CD4-positive, alpha-beta memory T cell (primary cell): ENCODE results near the gene NGLY1. TPM values are rescaled to one million over a fixed set of nuclear protein-coding genes. Genes with fewer than 3 reads are reported as not detected.
A peak's percentile ranks its signal among the peaks of the same experiment; 100 is the strongest.

ENCODE experiments used
- CTCF ChIA-PET: fragments of 350-600 bp; sonication (Branson Sonifier 250); formaldehyde crosslinking; loops from one replicate; lab custom pipeline; 2021; ENCODE audit warnings: inconsistent platforms; ENCODE audit not compliant: partially characterized antibody; lab: Charles Lee
- POLR2A ChIA-PET: fragments of 350-600 bp; sonication (Branson Sonifier 250); formaldehyde crosslinking; loops from one replicate; lab custom pipeline; 2021; ENCODE audit not compliant: partially characterized antibody; lab: Charles Lee
- DNase-seq, 5 donors: peaks; one replicate each; pipeline versions ENCODE4 v3.0.0 to v3.0.0-alpha.2; 2020 to 2022; ENCODE audit warnings: mixed read lengths in 1 of 5
- H3K27ac ChIP-seq: one replicate; pipeline ENCODE4 v1.7.0; 2013; ENCODE audit warnings: low read depth, low read length
- H3K27me3 ChIP-seq: 2 replicates; pipeline ENCODE4 v1.7.0; 2013; ENCODE audit warnings: mild to moderate bottlenecking, low read length, moderate library complexity; ENCODE audit not compliant: insufficient read depth
- H3K36me3 ChIP-seq: 2 replicates; pipeline ENCODE4 v1.7.0; 2013; ENCODE audit warnings: mild to moderate bottlenecking, low read length, moderate library complexity; ENCODE audit not compliant: insufficient read depth
- H3K4me1 ChIP-seq: 2 replicates; pipeline ENCODE4 v1.7.0; 2013; ENCODE audit warnings: mild to moderate bottlenecking, low read length, moderate library complexity; ENCODE audit not compliant: insufficient read depth
- H3K4me3 ChIP-seq, 2 donors: one replicate each; pipeline ENCODE4 v1.7.0; 2013; ENCODE audit warnings: low read length in 2 of 2, mild to moderate bottlenecking in 1 of 2
- H3K9me3 ChIP-seq, 2 donors: one replicate each; pipeline ENCODE4 v1.7.0; 2013; ENCODE audit warnings: low read length in 2 of 2, control low read depth in 1 of 2; ENCODE audit not compliant: control insufficient read depth in 1 of 2
- H3K27ac Mint-ChIP-seq, 7 donors: one replicate each; pipeline ENCODE4 v1.8.0; 2020 to 2021; ENCODE audit warnings: mixed read lengths in 7 of 7, mild to moderate bottlenecking in 6 of 7, inconsistent platforms in 3 of 7, moderate library complexity in 3 of 7
- H3K27me3 Mint-ChIP-seq, 2 donors: one replicate each; pipeline ENCODE4 v1.8.0; 2020 to 2021; ENCODE audit warnings: mixed read lengths in 2 of 2
- H3K36me3 Mint-ChIP-seq, 2 donors: one replicate each; pipeline ENCODE4 v1.8.0; 2020 to 2021; ENCODE audit warnings: mixed read lengths in 2 of 2, inconsistent platforms in 1 of 2, mild to moderate bottlenecking in 1 of 2
- H3K4me1 Mint-ChIP-seq, 4 donors: one replicate each; pipeline ENCODE4 v1.8.0; 2020 to 2021; ENCODE audit warnings: mixed read lengths in 4 of 4, mild to moderate bottlenecking in 1 of 4
- H3K4me3 Mint-ChIP-seq, 8 donors: one replicate each; pipeline ENCODE4 v1.8.0; 2020 to 2021; ENCODE audit warnings: mixed read lengths in 8 of 8, mild to moderate bottlenecking in 7 of 8, moderate library complexity in 6 of 8, inconsistent platforms in 3 of 8
- H3K9me3 Mint-ChIP-seq, 8 donors: one replicate each; pipeline ENCODE4 v1.8.0; 2020 to 2021; ENCODE audit warnings: mixed read lengths in 8 of 8, mild to moderate bottlenecking in 5 of 8, inconsistent platforms in 3 of 8, moderate library complexity in 1 of 8
- intact Hi-C: fragments of 100-400 bp; cut with micrococcal nuclease; formaldehyde crosslinking; loops from one replicate; pipeline ENCODE4 v1.15.1; 2023
- polyA plus RNA-seq, 2 donors: library from polyadenylated mRNA; unstranded; fragments of 300-500 nt; fragmentation: Illumina TruSeq; gene quantifications; one replicate each; pipeline ENCODE4 v1.2.3, GENCODE V29; 2021
- total RNA-seq, 2 experiments: library from RNA; stranded (reverse); gene quantifications; one replicate each; pipeline ENCODE4 v1.2.3, GENCODE V29; 2021

The NGLY1 gene
- total and polyA plus RNA-seq, 4 experiments from 2014 or later: 52.0 to 74.3 (median 64.7) TPM

- Mint-ChIP-seq H3K27ac (no peak overlapping the region), H3K4me1 (no peaks in the 10 kb centered on the region), H3K4me3 (no peak overlapping the region), H3K36me3 (no peaks in the 10 kb centered on the region), H3K9me3 (no peaks in the 10 kb centered on the region), H3K27me3 (peaks cover 0 to 12% of the 10 kb centered on the region in 2 donors)
- H3K36me3 ChIP-seq: no peaks in the 10 kb centered on the region
- H3K27me3 ChIP-seq: no peaks in the 10 kb centered on the region
- ChIA-PET POLR2A (no interaction called here), CTCF (no interaction called here)
- no peak overlapping the region for H3K4me3 ChIP-seq
- no peak overlapping the region for H3K27ac ChIP-seq
- DNase-seq: no peak
- H3K9me3 ChIP-seq: no peaks in the 10 kb centered on the region
- no peaks in the 10 kb centered on the region for H3K4me1 ChIP-seq
- intact Hi-C loops: no loop called here
These were observed 20.6 kb upstream of the NGLY1 start for GRCh38 chr3:25803833-25804232.

- DNase-seq: no peak
- H3K9me3 ChIP-seq: no peaks in the 10 kb centered on the region
- Mint-ChIP-seq H3K4me1 (no peaks in the 10 kb centered on the region), H3K36me3 (no peaks in the 10 kb centered on the region), H3K9me3 (no peaks in the 10 kb centered on the region), H3K4me3 (no peak overlapping the region), H3K27ac (no peak overlapping the region), H3K27me3 (peaks cover 0 to 8% of the 10 kb centered on the region in 2 donors)
- CTCF ChIA-PET: interaction anchor here (0.6 kb wide), 1 partner anchor 1879 kb away, joined by 3 read pairs; no protein-coding TSS in a partner anchor
- H3K36me3 ChIP-seq: no peaks in the 10 kb centered on the region
- no peaks in the 10 kb centered on the region for H3K27me3 ChIP-seq
- intact Hi-C loops: no loop called here
- H3K27ac ChIP-seq: no peak overlapping the region
- POLR2A ChIA-PET: no interaction called here
- H3K4me1 ChIP-seq: no peaks in the 10 kb centered on the region
- no peak overlapping the region for H3K4me3 ChIP-seq
These were observed 18.5 kb upstream of the NGLY1 start for GRCh38 chr3:25801786-25802185.

GRCh38 chr3:25789596-25790556 is 6.6 kb upstream of the NGLY1 start, which contains the start of gene OXSM:
OXSM (plus strand) TSS chr3:25790090; CDS start chr3:25791021, 931 bp downstream.
- ChIA-PET CTCF (interaction anchor here (0.7 to 1.8 kb wide), 5 partner anchors 11 to 142 kb away, joined by 3 to 7 read pairs (median 3); no protein-coding TSS in a partner anchor), POLR2A (interaction anchor here (0.6 to 1.3 kb wide), 3 partner anchors 10 to 138 kb away, joined by 3 to 5 read pairs (median 4); no protein-coding TSS in a partner anchor)
- Histone ChIP-seq H3K27ac (peak within 1 kb of the TSS; percentile 90), H3K4me1 (peaks cover 28% of the 10 kb centered on the region), H3K36me3 (no peaks in the 10 kb centered on the region), H3K27me3 (no peaks in the 10 kb centered on the region), H3K9me3 (no peaks in the 10 kb centered on the region), H3K4me3 (peak within 1 kb of the TSS; percentile 75 to 80)
- H3K9me3 Mint-ChIP-seq: no peaks in the 10 kb centered on the region
- peak within 1 kb of the TSS; percentile 97 to 99 (median 98) for H3K4me3 Mint-ChIP-seq
- H3K27ac Mint-ChIP-seq: peak within 1 kb of the TSS; percentile 95 to 100 (median 99)
- DNase-seq: peak; percentile 86 to 94 (median 90)
- H3K36me3 Mint-ChIP-seq: peaks cover 5 to 14% of the 10 kb centered on the region in 2 donors
- intact Hi-C loops: loop anchor here (1.0 to 5.0 kb wide), 3 partner anchors 8 to 1692 kb away; partner anchors contain the start of gene SLC4A7
- H3K4me1 Mint-ChIP-seq: peaks cover 22 to 51% (median 36%) of the 10 kb centered on the region in 4 donors
- H3K27me3 Mint-ChIP-seq: no peaks in the 10 kb centered on the region

DNA sequence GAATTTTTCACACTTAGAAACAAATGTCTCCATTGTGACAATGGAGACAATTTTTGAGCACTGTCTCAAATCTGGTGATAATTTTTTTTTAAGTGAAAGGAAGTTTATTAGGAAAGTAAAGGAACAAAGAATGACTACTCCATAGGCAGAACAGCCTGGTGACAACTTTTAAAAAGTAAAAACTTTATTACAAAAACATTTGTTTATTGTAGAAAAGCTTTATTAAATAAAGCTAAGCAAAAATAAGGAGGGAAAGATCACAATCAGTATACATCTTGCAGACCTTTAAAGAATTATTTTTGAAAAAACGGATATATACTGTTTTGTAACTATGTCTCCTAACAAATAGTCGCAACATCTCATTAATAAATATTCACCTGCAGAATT is 6.0 kb upstream of the NGLY1 start:
- CTCF ChIA-PET: interaction anchor here (0.7 to 1.8 kb wide), 3 partner anchors 10 to 141 kb away, joined by 3 to 7 read pairs (median 3); no protein-coding TSS in a partner anchor
- no peaks in the 10 kb centered on the region for H3K9me3 Mint-ChIP-seq
- H3K36me3 Mint-ChIP-seq: peaks cover 0 to 10% of the 10 kb centered on the region in 2 donors
- Histone ChIP-seq H3K9me3 (no peaks in the 10 kb centered on the region), H3K4me1 (peaks cover 29% of the 10 kb centered on the region), H3K4me3 (peak overlapping the region; percentile 75 to 80), H3K36me3 (no peaks in the 10 kb centered on the region), H3K27me3 (no peaks in the 10 kb centered on the region), H3K27ac (peak overlapping the region; percentile 90)
- H3K4me1 Mint-ChIP-seq: peaks cover 22 to 58% (median 39%) of the 10 kb centered on the region in 4 donors
- peak overlapping the region; percentile 97 to 99 (median 98) for H3K4me3 Mint-ChIP-seq
- no peak for DNase-seq
- intact Hi-C loops: no loop called here
- POLR2A ChIA-PET: interaction anchor here (0.6 to 1.3 kb wide), 2 partner anchors 9 to 125 kb away, joined by 3 to 4 read pairs; no protein-coding TSS in a partner anchor
- H3K27ac Mint-ChIP-seq: peak overlapping the region; percentile 95 to 100 (median 99)
- no peaks in the 10 kb centered on the region for H3K27me3 Mint-ChIP-seq

DNA sequence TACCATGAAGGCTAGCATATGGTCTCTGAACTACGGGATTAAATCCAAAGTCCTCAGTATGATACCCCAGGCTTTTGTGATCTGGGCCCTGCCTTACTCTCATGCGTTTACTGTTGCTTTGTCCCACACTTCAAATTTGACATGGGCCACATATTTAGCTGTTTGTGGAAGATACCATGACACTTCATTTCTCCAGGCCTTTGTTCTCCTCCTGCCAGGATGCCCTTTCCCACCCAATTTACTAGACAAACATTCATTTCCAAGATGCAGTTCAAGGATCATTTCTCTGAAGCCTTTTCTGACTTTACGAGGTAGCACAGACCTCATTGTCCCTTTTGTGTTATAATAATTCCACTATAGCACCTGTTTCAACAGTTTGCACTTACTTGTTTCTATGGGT is 4.4 kb upstream of the NGLY1 start:
- Mint-ChIP-seq H3K4me1 (peaks cover 22 to 63% (median 41%) of the 10 kb centered on the region in 4 donors), H3K4me3 (peak overlapping the region in 2 of 8 donors; percentile 40 to 48), H3K36me3 (peaks cover 0 to 12% of the 10 kb centered on the region in 2 donors), H3K27me3 (no peaks in the 10 kb centered on the region), H3K27ac (peak overlapping the region in 3 of 7 donors; percentile 11 to 95 (median 38)), H3K9me3 (no peaks in the 10 kb centered on the region)
- DNase-seq: no peak
- H3K9me3 ChIP-seq: no peaks in the 10 kb centered on the region
- intact Hi-C loops: no loop called here
- H3K36me3 ChIP-seq: no peaks in the 10 kb centered on the region
- H3K27me3 ChIP-seq: no peaks in the 10 kb centered on the region
- no peak overlapping the region for H3K27ac ChIP-seq
- H3K4me3 ChIP-seq: no peak overlapping the region
- ChIA-PET CTCF (no interaction called here), POLR2A (no interaction called here)
- peaks cover 35% of the 10 kb centered on the region for H3K4me1 ChIP-seq

- Mint-ChIP-seq H3K9me3 (no peaks in the 10 kb centered on the region), H3K4me3 (peak overlapping the region in 2 of 8 donors; percentile 4 to 27), H3K4me1 (peaks cover 27 to 62% (median 44%) of the 10 kb centered on the region in 4 donors), H3K27ac (no peak overlapping the region), H3K27me3 (no peaks in the 10 kb centered on the region), H3K36me3 (peaks cover 0 to 17% of the 10 kb centered on the region in 2 donors)
- H3K27ac ChIP-seq: no peak overlapping the region
- peaks cover 38% of the 10 kb centered on the region for H3K4me1 ChIP-seq
- H3K27me3 ChIP-seq: no peaks in the 10 kb centered on the region
- no peak overlapping the region for H3K4me3 ChIP-seq
- CTCF ChIA-PET: no interaction called here
- intact Hi-C loops: no loop called here
- POLR2A ChIA-PET: no interaction called here
- no peaks in the 10 kb centered on the region for H3K9me3 ChIP-seq
- no peak for DNase-seq
- no peaks in the 10 kb centered on the region for H3K36me3 ChIP-seq
These were observed 2.6 kb upstream of the NGLY1 start for GRCh38 chr3:25785826-25786225.

DNA sequence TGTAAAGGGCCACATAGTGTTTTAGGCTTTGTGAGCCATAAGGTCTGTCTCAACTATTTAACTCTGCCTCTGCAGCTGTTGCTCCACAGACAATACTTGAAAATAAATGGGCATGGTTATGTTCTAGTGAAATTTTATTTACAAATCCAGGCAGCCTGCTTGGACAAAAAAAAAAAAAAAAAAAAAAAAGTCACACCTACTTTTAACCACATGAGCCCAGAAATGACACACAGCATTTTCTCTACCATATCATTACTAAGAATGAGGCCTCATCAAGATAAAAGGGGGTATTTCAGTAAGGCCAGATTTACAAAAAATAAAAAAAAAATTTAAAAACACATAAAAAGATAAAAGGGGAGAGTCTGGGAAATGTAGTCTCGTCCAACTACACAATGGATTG is 1.7 kb upstream of the NGLY1 start:
- CTCF ChIA-PET: interaction anchor here (2.3 kb wide), 1 partner anchor 119 kb away, joined by 7 read pairs; no protein-coding TSS in a partner anchor
- H3K9me3 ChIP-seq: no peaks in the 10 kb centered on the region
- Mint-ChIP-seq H3K4me1 (peaks cover 26 to 61% (median 44%) of the 10 kb centered on the region in 4 donors), H3K4me3 (peak overlapping the region in 4 of 8 donors; percentile 86 to 87 (median 86)), H3K9me3 (no peaks in the 10 kb centered on the region), H3K36me3 (peaks cover 0 to 13% of the 10 kb centered on the region in 2 donors), H3K27me3 (no peaks in the 10 kb centered on the region), H3K27ac (peak overlapping the region in 2 of 7 donors; percentile 83 to 89)
- H3K4me3 ChIP-seq: no peak overlapping the region
- peaks cover 41% of the 10 kb centered on the region for H3K4me1 ChIP-seq
- no peak for DNase-seq
- no peaks in the 10 kb centered on the region for H3K27me3 ChIP-seq
- H3K36me3 ChIP-seq: no peaks in the 10 kb centered on the region
- intact Hi-C loops: loop anchor here (5.0 kb wide), 1 partner anchor 38 kb away; no protein-coding TSS in a partner anchor
- no peak overlapping the region for H3K27ac ChIP-seq
- POLR2A ChIA-PET: no interaction called here
